H9 (cell line): ENCODE results near the gene CPLX1. TPM values are rescaled to one million over a fixed set of nuclear protein-coding genes. Genes with fewer than 3 reads are reported as not detected.
"Not testable (repeated sequence)": the region's sequence is repeated elsewhere in the genome, so short reads cannot be mapped to it uniquely, and the experiment has no call there.

Experiments
- DNase-seq: peaks from one replicate; pipeline ENCODE4 v3.0.0-alpha.2; 2017
- H2AFZ ChIP-seq: one replicate; pipeline ENCODE4 v1.6.1; 2013; ENCODE audit warnings: mild to moderate bottlenecking, low read length, control low read depth, moderate library complexity
- H2AK5ac ChIP-seq: 2 replicates; pipeline ENCODE4 v1.6.1; 2013; ENCODE audit warnings: low read length, control low read depth, mixed read lengths; ENCODE audit not compliant: insufficient read length
- H2BK120ac ChIP-seq: one replicate; pipeline ENCODE4 v1.6.1; 2013; ENCODE audit warnings: low read depth, mild to moderate bottlenecking, low read length, control low read depth, inconsistent platforms; ENCODE audit not compliant: poor library complexity, severe bottlenecking
- H2BK12ac ChIP-seq: 2 replicates; pipeline ENCODE4 v1.6.1; 2013; ENCODE audit warnings: low read length, control low read depth, mixed read lengths, low read depth; ENCODE audit not compliant: insufficient read length
- H2BK15ac ChIP-seq: 2 replicates; pipeline ENCODE4 v1.6.1; 2013; ENCODE audit warnings: low read depth, low read length, control low read depth
- H2BK20ac ChIP-seq: one replicate; pipeline ENCODE4 v1.6.1; 2013; ENCODE audit warnings: low read depth, mild to moderate bottlenecking, low read length, control low read depth, inconsistent platforms; ENCODE audit not compliant: poor library complexity, severe bottlenecking
- H2BK5ac ChIP-seq: 2 replicates; pipeline ENCODE4 v1.6.1; 2013; ENCODE audit warnings: low read length, control low read depth, mixed read lengths; ENCODE audit not compliant: insufficient read length
- H3K14ac ChIP-seq: 2 replicates; pipeline ENCODE4 v1.6.1; 2013; ENCODE audit warnings: low read length, control low read depth; ENCODE audit not compliant: insufficient read depth
- H3K18ac ChIP-seq: 2 replicates; pipeline ENCODE4 v1.6.1; 2013; ENCODE audit warnings: low read depth, mild to moderate bottlenecking, mixed read lengths, low read length, control low read depth; ENCODE audit not compliant: insufficient read length
- H3K23ac ChIP-seq: 2 replicates; pipeline ENCODE4 v1.6.1; 2013; ENCODE audit warnings: low read length, control low read depth, mixed read lengths, low read depth; ENCODE audit not compliant: insufficient read length
- H3K23me2 ChIP-seq: 2 replicates; pipeline ENCODE4 v1.6.1; 2013; ENCODE audit warnings: low read depth, mild to moderate bottlenecking, mixed read lengths, low read length, control low read depth; ENCODE audit not compliant: insufficient read length, poor library complexity, severe bottlenecking
- H3K27ac ChIP-seq: 2 replicates; pipeline ENCODE4 v1.5.1; 2013; ENCODE audit warnings: low read length, control low read depth, mixed read lengths, low read depth; ENCODE audit not compliant: insufficient read length
- H3K27me3 ChIP-seq: 2 replicates; pipeline ENCODE4 v1.6.1; 2013; ENCODE audit warnings: low read length, control low read depth, inconsistent platforms; ENCODE audit not compliant: insufficient read depth
- H3K4ac ChIP-seq: 2 replicates; pipeline ENCODE4 v1.6.1; 2013; ENCODE audit warnings: low read depth, mild to moderate bottlenecking, control low read depth, inconsistent platforms, low read length, moderate library complexity
- H3K4me1 ChIP-seq: 2 replicates; pipeline ENCODE4 v1.6.1; 2013; ENCODE audit warnings: low read length, control low read depth, inconsistent platforms; ENCODE audit not compliant: insufficient read depth
- H3K4me2 ChIP-seq: 2 replicates; pipeline ENCODE4 v1.6.1; 2013; ENCODE audit warnings: low read length, control low read depth, mixed read lengths; ENCODE audit not compliant: insufficient read length, insufficient read depth
- H3K56ac ChIP-seq: 2 replicates; pipeline ENCODE4 v1.6.1; 2013; ENCODE audit warnings: low read depth, mild to moderate bottlenecking, mixed read lengths, low read length, control low read depth; ENCODE audit not compliant: insufficient read length
- H3K79me1 ChIP-seq: 2 replicates; pipeline ENCODE4 v1.6.1; 2013; ENCODE audit warnings: low read depth, mild to moderate bottlenecking, moderate library complexity, low read length, control low read depth, inconsistent platforms; ENCODE audit not compliant: insufficient read depth, poor library complexity, severe bottlenecking
- H3K79me2 ChIP-seq: 2 replicates; pipeline ENCODE4 v1.6.1; 2013; ENCODE audit warnings: low read length, control low read depth, inconsistent platforms; ENCODE audit not compliant: insufficient read depth
- H3K9ac ChIP-seq: 2 replicates; pipeline ENCODE4 v1.6.1; 2013; ENCODE audit warnings: low read length, control low read depth, mixed read lengths; ENCODE audit not compliant: insufficient read length; ENCODE audit errors: extremely low read depth
- H3K9me3 ChIP-seq: one replicate; pipeline ENCODE4 v1.6.1; 2013; ENCODE audit warnings: low read depth, low read length, inconsistent platforms; ENCODE audit not compliant: control insufficient read depth
- H3T11ph ChIP-seq: one replicate; pipeline ENCODE4 v1.6.1; 2013; ENCODE audit warnings: mild to moderate bottlenecking, low read length, control low read depth, inconsistent platforms
- H4K20me1 ChIP-seq: one replicate; pipeline ENCODE4 v1.6.1; 2013; ENCODE audit not compliant: control insufficient read depth, insufficient read length, insufficient read depth
- H4K5ac ChIP-seq: 2 replicates; pipeline ENCODE4 v1.6.1; 2013; ENCODE audit warnings: low read depth, mild to moderate bottlenecking, mixed read lengths, low read length, control low read depth; ENCODE audit not compliant: insufficient read length
- H4K8ac ChIP-seq: replicated peaks from 2 replicates; pipeline ENCODE4 v1.6.1; 2013; ENCODE audit warnings: low read length, control low read depth, mixed read lengths, low read depth; ENCODE audit not compliant: insufficient read length
- H4K91ac ChIP-seq: 2 replicates; pipeline ENCODE4 v1.6.1; 2013; ENCODE audit warnings: low read depth, mild to moderate bottlenecking, moderate library complexity, mixed read lengths, low read length, control low read depth; ENCODE audit not compliant: insufficient read length
- H3K27ac Mint-ChIP-seq, 3 experiments: 2 replicates in 2 of 3; 3 replicates in 1 of 3; pipeline ENCODE4 v1.8.0; 2020 to 2021; ENCODE audit warnings: mixed read lengths in 3 of 3, mild to moderate bottlenecking in 1 of 3, moderate library complexity in 1 of 3
- H3K27me3 Mint-ChIP-seq: 2 replicates; pipeline ENCODE4 v1.8.0; 2021; ENCODE audit warnings: low read depth, mild to moderate bottlenecking, moderate library complexity, mixed read lengths
- H3K36me3 Mint-ChIP-seq, 3 experiments: 2 replicates in 2 of 3; 3 replicates in 1 of 3; pipeline ENCODE4 v1.8.0; 2020 to 2021; ENCODE audit warnings: low read depth in 3 of 3, mixed read lengths in 3 of 3; ENCODE audit not compliant: insufficient read depth in 1 of 3
- H3K4me1 Mint-ChIP-seq, 2 experiments: 2 replicates each; pipeline ENCODE4 v1.8.0; 2020; ENCODE audit warnings: mixed read lengths in 2 of 2
- H3K4me3 Mint-ChIP-seq, 2 experiments: 2 replicates in 1 of 2; 3 replicates in 1 of 2; pipeline ENCODE4 v1.8.0; 2020 to 2021; ENCODE audit warnings: mild to moderate bottlenecking in 2 of 2, mixed read lengths in 2 of 2, moderate library complexity in 1 of 2
- H3K9me3 Mint-ChIP-seq, 2 experiments: 2 replicates in 1 of 2; 3 replicates in 1 of 2; pipeline ENCODE4 v1.8.0; 2020; ENCODE audit warnings: mild to moderate bottlenecking in 2 of 2, mixed read lengths in 2 of 2, moderate library complexity in 1 of 2
- WGBS: extraction: QIAGEN DNeasy Blood & Tissue Kit; methylation state at CpG from one replicate; pipeline ENCODE4 v1.1.7; 2013; ENCODE audit warnings: missing lambda C conversion rate, low lambda C conversion rate, mixed read lengths; ENCODE audit not compliant: insufficient read length; ENCODE audit errors: extremely low coverage; 5-methylcytosine and 5-hydroxymethylcytosine counted together
- total RNA-seq: library from RNA; stranded (reverse); gene quantifications from 2 replicates; pipeline ENCODE4 v1.2.1, GENCODE V29; 2021
- TF ChIP-seq, protein P1 (sequence below): fragments of 200-600 bp; sonication (generic); conservative IDR thresholded peaks from 3 replicates; pipeline ENCODE4 v1.8.0; 2021; ENCODE audit warnings: antibody characterized with exemption, mild to moderate bottlenecking

The CPLX1 gene
- total RNA-seq, 1 experiment from 2014 or later: 0.90 TPM

DNA sequence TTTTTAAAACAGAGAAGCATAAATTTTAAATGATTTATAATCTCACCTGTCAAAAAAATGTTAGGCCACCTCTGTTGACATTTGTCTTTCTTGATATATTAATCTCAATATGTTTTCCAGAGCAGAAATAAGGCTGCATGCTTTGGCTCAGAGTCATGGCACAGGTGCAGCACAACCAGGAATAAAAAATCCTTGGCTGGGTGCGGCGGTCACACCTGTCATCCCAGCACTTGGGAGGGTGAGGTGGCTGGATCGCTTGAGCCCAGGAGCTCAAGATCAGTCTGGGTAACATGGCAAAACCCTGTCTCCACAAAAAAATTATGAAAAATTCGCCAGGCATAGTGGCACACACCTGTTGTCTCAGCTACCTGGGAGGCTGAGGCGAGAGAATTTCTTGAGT, 18.1 kb downstream of the CPLX1 start:
- Histone ChIP-seq H4K8ac (no peak overlapping the region), H2AK5ac (no peak overlapping the region), H3K27me3 (peaks cover 18% of the 10 kb centered on the region), H2BK5ac (no peak overlapping the region), H2BK12ac (no peak overlapping the region), H3K79me2 (no peaks in the 10 kb centered on the region), H3K56ac (no peak overlapping the region), H3K4me1 (no peaks in the 10 kb centered on the region), H4K20me1 (no peaks in the 10 kb centered on the region), H2AFZ (no peak overlapping the region), H3K4me2 (no peak overlapping the region), H2BK120ac (no peak overlapping the region), H4K5ac (no peak overlapping the region), H3K23ac (no peak overlapping the region), H3K23me2 (no peaks in the 10 kb centered on the region), H3K27ac (no peak overlapping the region), H2BK15ac (no peak overlapping the region), H3K18ac (no peak overlapping the region), H2BK20ac (no peak overlapping the region), H3K9ac (no peak overlapping the region), H3K14ac (no peak overlapping the region), H3T11ph (no peak overlapping the region), H4K91ac (no peak overlapping the region), H3K79me1 (no peaks in the 10 kb centered on the region), H3K9me3 (no peaks in the 10 kb centered on the region), H3K4ac (no peak overlapping the region)
- no CpG with 5 or more reads among the region's 5 CpGs for WGBS
- no peaks in the 10 kb centered on the region; a peak in 1 of 7 replicates for H3K36me3 Mint-ChIP-seq
- H3K9me3 Mint-ChIP-seq: peaks cover 4 to 9% of the 10 kb centered on the region in 2 experiments
- H3K27ac Mint-ChIP-seq: no peak overlapping the region
- no peaks in the 10 kb centered on the region for H3K4me1 Mint-ChIP-seq
- TF ChIP-seq, protein P1, sequence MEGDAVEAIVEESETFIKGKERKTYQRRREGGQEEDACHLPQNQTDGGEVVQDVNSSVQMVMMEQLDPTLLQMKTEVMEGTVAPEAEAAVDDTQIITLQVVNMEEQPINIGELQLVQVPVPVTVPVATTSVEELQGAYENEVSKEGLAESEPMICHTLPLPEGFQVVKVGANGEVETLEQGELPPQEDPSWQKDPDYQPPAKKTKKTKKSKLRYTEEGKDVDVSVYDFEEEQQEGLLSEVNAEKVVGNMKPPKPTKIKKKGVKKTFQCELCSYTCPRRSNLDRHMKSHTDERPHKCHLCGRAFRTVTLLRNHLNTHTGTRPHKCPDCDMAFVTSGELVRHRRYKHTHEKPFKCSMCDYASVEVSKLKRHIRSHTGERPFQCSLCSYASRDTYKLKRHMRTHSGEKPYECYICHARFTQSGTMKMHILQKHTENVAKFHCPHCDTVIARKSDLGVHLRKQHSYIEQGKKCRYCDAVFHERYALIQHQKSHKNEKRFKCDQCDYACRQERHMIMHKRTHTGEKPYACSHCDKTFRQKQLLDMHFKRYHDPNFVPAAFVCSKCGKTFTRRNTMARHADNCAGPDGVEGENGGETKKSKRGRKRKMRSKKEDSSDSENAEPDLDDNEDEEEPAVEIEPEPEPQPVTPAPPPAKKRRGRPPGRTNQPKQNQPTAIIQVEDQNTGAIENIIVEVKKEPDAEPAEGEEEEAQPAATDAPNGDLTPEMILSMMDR: no peak
- peaks cover 100% of the 10 kb centered on the region for H3K27me3 Mint-ChIP-seq
- DNase-seq: no peak
- H3K4me3 Mint-ChIP-seq: no peak overlapping the region

DNA sequence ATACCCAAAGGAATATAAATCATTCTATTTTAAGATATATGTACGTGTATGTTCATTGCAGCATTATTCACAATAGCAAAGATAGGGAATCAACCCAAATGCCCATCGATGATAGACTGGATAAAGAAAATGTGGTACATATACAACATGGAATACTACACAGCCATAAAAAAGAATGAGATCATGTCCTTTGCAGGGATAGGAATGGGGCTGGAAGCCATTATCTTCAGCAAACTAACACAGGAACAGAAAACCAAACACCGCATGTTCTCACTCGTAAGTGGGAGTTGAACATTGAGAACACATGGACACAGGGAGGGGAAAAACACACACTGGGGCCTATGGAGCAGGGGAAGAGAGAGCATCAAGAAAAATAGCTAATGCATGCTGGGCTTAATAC, 18.9 kb downstream of the CPLX1 start:
- H3K27ac ChIP-seq, H3K23ac ChIP-seq, H4K91ac ChIP-seq, H2AK5ac ChIP-seq, DNase-seq, H3K36me3 Mint-ChIP-seq, H3T11ph ChIP-seq, H3K4me2 ChIP-seq, H3K56ac ChIP-seq, H3K79me1 ChIP-seq, H4K5ac ChIP-seq, H3K9me3 Mint-ChIP-seq, H3K4me1 Mint-ChIP-seq, H2BK15ac ChIP-seq, H4K8ac ChIP-seq, H3K9ac ChIP-seq, H2BK120ac ChIP-seq, H2BK5ac ChIP-seq, H2BK20ac ChIP-seq, H3K79me2 ChIP-seq, H2AFZ ChIP-seq, H3K14ac ChIP-seq, H3K4ac ChIP-seq, H3K27ac Mint-ChIP-seq, H3K4me3 Mint-ChIP-seq, H3K18ac ChIP-seq, H3K9me3 ChIP-seq, H4K20me1 ChIP-seq, H3K23me2 ChIP-seq, H2BK12ac ChIP-seq, H3K4me1 ChIP-seq: not testable (repeated sequence)
- peaks cover 100% of the 10 kb centered on the region for H3K27me3 Mint-ChIP-seq
- no CpG with 5 or more reads among the region's 4 CpGs for WGBS
- H3K27me3 ChIP-seq: peaks cover 18% of the 10 kb centered on the region
